IMR-90 (cell line): ENCODE results near the gene KIAA1614. TPM values are rescaled to one million over a fixed set of nuclear protein-coding genes. Genes with fewer than 3 reads are reported as not detected.

Experiments
- ATAC-seq: fragments of 200-7000 bp; cut with Tn5 transposase; 2 replicates; pipeline ENCODE4 v1.9.1; 2020; ENCODE audit warnings: low read depth, mild to moderate bottlenecking, moderate library complexity
- BruUV-seq: library from RNA; stranded (reverse); fragments of 400-500 nt; replicated peaks from 2 replicates; lab custom pipeline; 2021; lab: Mats Ljungman, UMichigan
- CTCF ChIA-PET: fragments of 300-600 bp; formaldehyde crosslinking; extraction: SDS; loops from one replicate; lab custom pipeline; 2021; ENCODE audit warnings: antibody characterized with exemption; lab: Yijun Ruan, JAX
- POLR2A ChIA-PET: fragments of 300-600 bp; sonication (Branson Sonifier 250); formaldehyde crosslinking; loops from one replicate; lab custom pipeline; 2022; ENCODE audit warnings: antibody characterized with exemption; ENCODE audit not compliant: unreplicated experiment; lab: Charles Lee
- DNase-seq: peaks from one replicate; pipeline ENCODE4 v3.0.0; 2013
- H2AFZ ChIP-seq: replicated peaks from 2 replicates; pipeline ENCODE3; 2013; ENCODE audit warnings: low read length, mild to moderate bottlenecking; ENCODE audit not compliant: poor library complexity
- H2AK5ac ChIP-seq: 2 replicates; pipeline ENCODE4 v1.6.1; 2013; ENCODE audit warnings: low read depth, low read length, inconsistent platforms
- H2AK9ac ChIP-seq: replicated peaks from 2 replicates; pipeline ENCODE3; 2013; ENCODE audit warnings: mild to moderate bottlenecking, low read depth, low read length, moderate library complexity; ENCODE audit not compliant: poor library complexity
- H2BK120ac ChIP-seq: 2 replicates; pipeline ENCODE4 v1.6.1; 2013; ENCODE audit warnings: low read depth, low read length, inconsistent platforms
- H2BK15ac ChIP-seq: 3 replicates; pipeline ENCODE4 v1.6.1; 2013; ENCODE audit warnings: low read depth, low read length, inconsistent platforms
- H2BK20ac ChIP-seq: 2 replicates; pipeline ENCODE4 v1.6.1; 2013; ENCODE audit warnings: low read depth, mild to moderate bottlenecking, inconsistent platforms, low read length, moderate library complexity
- H2BK5ac ChIP-seq: 2 replicates; pipeline ENCODE4 v1.6.1; 2013; ENCODE audit warnings: mild to moderate bottlenecking, low read depth, low read length, inconsistent platforms; ENCODE audit not compliant: poor library complexity, severe bottlenecking
- H3K14ac ChIP-seq: replicated peaks from 2 replicates; pipeline ENCODE4 v1.6.1; 2013; ENCODE audit warnings: low read depth, low read length, inconsistent platforms
- H3K18ac ChIP-seq: 2 replicates; pipeline ENCODE4 v1.6.1; 2013; ENCODE audit warnings: low read depth, low read length, control low read depth
- H3K23ac ChIP-seq: 2 replicates; pipeline ENCODE4 v1.6.1; 2013; ENCODE audit warnings: low read depth, low read length, inconsistent platforms
- H3K27ac ChIP-seq: 2 replicates; pipeline ENCODE4 v1.5.1; 2013; ENCODE audit warnings: mild to moderate bottlenecking, control low read depth, low read length; ENCODE audit not compliant: insufficient read depth
- H3K27me3 ChIP-seq: 2 replicates; pipeline ENCODE4 v1.6.1; 2013; ENCODE audit warnings: low read length; ENCODE audit not compliant: control insufficient read depth, insufficient read depth
- H3K36me3 ChIP-seq: 2 replicates; pipeline ENCODE4 v1.6.1; 2013; ENCODE audit warnings: low read length, mixed read lengths; ENCODE audit not compliant: control insufficient read depth, insufficient read depth
- H3K4ac ChIP-seq: 2 replicates; pipeline ENCODE4 v1.6.1; 2013; ENCODE audit warnings: low read depth, low read length, inconsistent platforms
- H3K4me1 ChIP-seq: 2 replicates; pipeline ENCODE4 v1.6.1; 2013; ENCODE audit warnings: low read length, mixed read lengths; ENCODE audit not compliant: control insufficient read depth, insufficient read depth
- H3K4me2 ChIP-seq: 2 replicates; pipeline ENCODE4 v1.6.1; 2013; ENCODE audit warnings: low read depth, mild to moderate bottlenecking, control low read depth, low read length, moderate library complexity
- H3K4me3 ChIP-seq: 2 replicates; pipeline ENCODE4 v1.5.1; 2013; ENCODE audit warnings: low read depth, mild to moderate bottlenecking, control low read depth, low read length, moderate library complexity; ENCODE audit not compliant: insufficient read depth
- H3K56ac ChIP-seq: 2 replicates; pipeline ENCODE4 v1.6.1; 2013; ENCODE audit warnings: low read length, inconsistent platforms; ENCODE audit not compliant: insufficient read depth; ENCODE audit errors: extremely low read depth
- H3K79me1 ChIP-seq, 2 experiments: 2 replicates each; pipeline ENCODE4 v1.6.1; 2013; ENCODE audit warnings: low read length in 2 of 2, inconsistent platforms in 1 of 2, low read depth in 1 of 2
- H3K9ac ChIP-seq: 2 replicates; pipeline ENCODE4 v1.6.1; 2013; ENCODE audit warnings: low read depth, low read length, control low read depth
- H3K9me1 ChIP-seq: 2 replicates; pipeline ENCODE4 v1.6.1; 2013; ENCODE audit warnings: low read length, inconsistent platforms; ENCODE audit not compliant: insufficient read depth
- H3K9me3 ChIP-seq: 2 replicates; pipeline ENCODE4 v1.6.1; 2013; ENCODE audit warnings: low read length; ENCODE audit not compliant: control insufficient read depth, insufficient read depth
- H4K20me1 ChIP-seq: 2 replicates; pipeline ENCODE4 v1.6.1; 2013; ENCODE audit warnings: low read length, inconsistent platforms; ENCODE audit not compliant: insufficient read depth
- H4K5ac ChIP-seq: 2 replicates; pipeline ENCODE4 v1.6.1; 2013; ENCODE audit warnings: mild to moderate bottlenecking, low read depth, low read length, control low read depth
- H4K8ac ChIP-seq, 2 experiments: 2 replicates each; pipeline ENCODE4 v1.6.1; 2013; ENCODE audit warnings: low read depth in 2 of 2, low read length in 2 of 2, control low read depth in 1 of 2, inconsistent platforms in 1 of 2
- H4K91ac ChIP-seq: 2 replicates; pipeline ENCODE4 v1.6.1; 2013; ENCODE audit warnings: low read depth, low read length, inconsistent platforms; ENCODE audit not compliant: insufficient read depth
- BHLHE40 ChIP-seq: fragments of 150-350 bp; IDR thresholded peaks from 2 replicates; pipeline ENCODE4 v1.6.1; 2016; ENCODE audit warnings: mild to moderate bottlenecking, low read depth, low read length
- CEBPB ChIP-seq: IDR thresholded peaks from 2 replicates; pipeline ENCODE4 v1.6.1; 2012; ENCODE audit warnings: low read depth, low read length, improper control_type of control experiment
- CHD1 ChIP-seq: IDR thresholded peaks from 2 replicates; pipeline ENCODE4 v1.6.1; 2012; ENCODE audit warnings: low read depth, low read length, improper control_type of control experiment
- FOS ChIP-seq: fragments of 150-350 bp; IDR thresholded peaks from 2 replicates; pipeline ENCODE4 v1.6.1; 2016; ENCODE audit warnings: low read depth, low read length
- MAFK ChIP-seq: IDR thresholded peaks from 2 replicates; pipeline ENCODE4 v1.6.1; 2012; ENCODE audit warnings: low read depth, low read length, improper control_type of control experiment
- MAZ ChIP-seq: IDR thresholded peaks from 2 replicates; pipeline ENCODE4 v1.6.1; 2012; ENCODE audit warnings: low read depth, mild to moderate bottlenecking, low read length, improper control_type of control experiment, moderate library complexity, borderline replicate concordance
- MXI1 ChIP-seq: IDR thresholded peaks from 2 replicates; pipeline ENCODE4 v1.6.1; 2012; ENCODE audit warnings: low read depth, mild to moderate bottlenecking, low read length, moderate library complexity, borderline replicate concordance
- NFE2L2 ChIP-seq: fragments of 150-350 bp; IDR thresholded peaks from 2 replicates; pipeline ENCODE4 v1.6.1; 2016; ENCODE audit warnings: low read depth, mild to moderate bottlenecking, low read length
- RAD21 ChIP-seq: IDR thresholded peaks from 2 replicates; pipeline ENCODE4 v1.6.1; 2012; ENCODE audit warnings: low read length, improper control_type of control experiment
- RCOR1 ChIP-seq: IDR thresholded peaks from 2 replicates; pipeline ENCODE4 v1.6.1; 2012; ENCODE audit warnings: mild to moderate bottlenecking, low read length, improper control_type of control experiment; ENCODE audit not compliant: insufficient replicate concordance
- RFX5 ChIP-seq: IDR thresholded peaks from 2 replicates; pipeline ENCODE4 v1.8.0; 2012; ENCODE audit warnings: low read depth, mild to moderate bottlenecking, low read length, moderate library complexity
- SMC3 ChIP-seq: fragments of 150-350 bp; IDR thresholded peaks from 2 replicates; pipeline ENCODE4 v1.6.1; 2016; ENCODE audit warnings: low read depth, mild to moderate bottlenecking, antibody characterized with exemption, low read length, moderate library complexity
- USF2 ChIP-seq: fragments of 150-350 bp; IDR thresholded peaks from 2 replicates; pipeline ENCODE4 v1.6.1; 2017; ENCODE audit warnings: mild to moderate bottlenecking, antibody characterized with exemption, low read length, low read depth
- WGBS, 2 experiments: methylation state at CpG; one replicate each; pipeline versions ENCODE4 v1.1.5 to v1.1.7; 2013; ENCODE audit warnings: missing lambda C conversion rate in 2 of 2; ENCODE audit not compliant: insufficient read length in 1 of 2; ENCODE audit errors: extremely low coverage in 2 of 2; 5-methylcytosine and 5-hydroxymethylcytosine counted together
- dilution Hi-C: fragments of 300-500 bp; cut with HindIII; formaldehyde crosslinking; loops from one replicate; pipeline ENCODE4 v1.14.3; 2018; ENCODE audit warnings: low sequenced_read_pairs; ENCODE audit not compliant: unreplicated experiment
- in situ Hi-C: fragments of 300-500 bp; cut with MboI; formaldehyde crosslinking; loops from 3 replicates; pipeline ENCODE4 v1.14.3; 2019; ENCODE audit warnings: low sequenced_read_pairs, inconsistent platforms, mixed read lengths
- intact Hi-C: fragments of 100-400 bp; cut with micrococcal nuclease; formaldehyde crosslinking; loops from 2 replicates; pipeline ENCODE4 v1.10.0; 2022
- polyA plus RNA-seq, 3 experiments: library from polyadenylated mRNA; depleted of rRNA; stranded (reverse); fragments of >200 nt; gene quantifications; 2 replicates each; pipeline ENCODE4 v1.2.3, GENCODE V29; 2012; ENCODE audit warnings: low replicate concordance in 1 of 3
- total RNA-seq: library from RNA; depleted of rRNA; stranded (reverse); fragments of >200 nt; gene quantifications from 2 replicates; pipeline ENCODE4 v1.2.3, GENCODE V29; 2012
- TF ChIP-seq, protein P1 (sequence below): fragments of 150-350 bp; IDR thresholded peaks from 2 replicates; pipeline ENCODE4 v1.6.1; 2016; ENCODE audit warnings: low read depth, mild to moderate bottlenecking, low read length, moderate library complexity, borderline replicate concordance

The KIAA1614 gene
- total and polyA plus RNA-seq, 2 of the 4 experiments (the other 2 are of a cell fraction) = 1.8 to 3.5 TPM

GRCh38 chr1:180927348-180927747, 14.7 kb downstream of the KIAA1614 start:
- Histone ChIP-seq H3K79me1 (peaks cover 0 to 2% of the 10 kb centered on the region in 2 experiments; a peak in 1 of 4 replicates), H2AFZ (no peak overlapping the region), H3K23ac (no peak overlapping the region), H2AK9ac (no peak overlapping the region), H3K9ac (no peak overlapping the region), H3K18ac (no peak overlapping the region), H4K8ac (no peak overlapping the region), H3K4me1 (peaks cover 16% of the 10 kb centered on the region), H4K20me1 (peaks cover 9% of the 10 kb centered on the region; the same call in 1 of the 2 replicates), H3K27ac (no peak overlapping the region), H2AK5ac (no peak overlapping the region), H4K91ac (no peak overlapping the region), H2BK5ac (no peak overlapping the region), H4K5ac (no peak overlapping the region), H3K27me3 (no peaks in the 10 kb centered on the region), H2BK15ac (no peak overlapping the region), H3K9me1 (0 out of 2 replicates have a peak, but pooled peaks cover 10% of the 10 kb centered on the region), H3K9me3 (no peaks in the 10 kb centered on the region), H3K4ac (no peak overlapping the region), H3K56ac (no peak overlapping the region), H3K14ac (no peak overlapping the region), H3K4me3 (no peak overlapping the region), H2BK20ac (no peak overlapping the region), H3K4me2 (no peak overlapping the region; the same call in 1 of the 2 replicates), H2BK120ac (no peak overlapping the region), H3K36me3 (peaks cover 9% of the 10 kb centered on the region; the same call in 1 of the 2 replicates)
- WGBS, 2 experiments = 67% methylated on average over 10 of the region's 13 CpGs; no CpG with 5 or more reads in 1 of the 2 experiments
- dilution Hi-C loops (no loop called here), in situ Hi-C loops (no loop called here), intact Hi-C loops (no loop called here)
- ATAC-seq = no peak
- POLR2A ChIA-PET = no interaction called here
- DNase-seq = no peak
- CTCF ChIA-PET = no interaction called here
- BruUV-seq = no TSS peak
- TF ChIP-seq RAD21 (no peak), USF2 (no peak), RCOR1 (no peak), RFX5 (no peak), MAZ (no peak), CHD1 (no peak), SMC3 (no peak), MXI1 (no peak), NFE2L2 (no peak), FOS (no peak), BHLHE40 (no peak), MAFK (no peak), CEBPB (no peak)
- TF ChIP-seq, protein P1, sequence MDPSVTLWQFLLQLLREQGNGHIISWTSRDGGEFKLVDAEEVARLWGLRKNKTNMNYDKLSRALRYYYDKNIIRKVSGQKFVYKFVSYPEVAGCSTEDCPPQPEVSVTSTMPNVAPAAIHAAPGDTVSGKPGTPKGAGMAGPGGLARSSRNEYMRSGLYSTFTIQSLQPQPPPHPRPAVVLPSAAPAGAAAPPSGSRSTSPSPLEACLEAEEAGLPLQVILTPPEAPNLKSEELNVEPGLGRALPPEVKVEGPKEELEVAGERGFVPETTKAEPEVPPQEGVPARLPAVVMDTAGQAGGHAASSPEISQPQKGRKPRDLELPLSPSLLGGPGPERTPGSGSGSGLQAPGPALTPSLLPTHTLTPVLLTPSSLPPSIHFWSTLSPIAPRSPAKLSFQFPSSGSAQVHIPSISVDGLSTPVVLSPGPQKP = no peak
